Panc1 (cell line): ENCODE data around the gene OR4F15. TPM values are rescaled to one million over a fixed set of nuclear protein-coding genes. Genes with fewer than 3 reads are reported as not detected.

ENCODE experiments used
- ATAC-seq: fragments of 200-7000 bp; cut with Tn5 transposase; 2 replicates; pipeline ENCODE4 v1.9.1; 2020; ENCODE audit warnings: mild to moderate bottlenecking, moderate library complexity
- BruUV-seq: library from RNA; stranded (reverse); fragments of 400-500 nt; replicated peaks from 2 replicates; lab custom pipeline; 2021; lab: Mats Ljungman, UMichigan
- CTCF ChIA-PET: fragments of 300-600 bp; sonication (Branson Sonifier 250); formaldehyde crosslinking; loops from one replicate; lab custom pipeline; 2022; ENCODE audit warnings: antibody characterized with exemption; lab: Charles Lee
- POLR2A ChIA-PET: fragments of 300-600 bp; sonication (Branson Sonifier 250); formaldehyde crosslinking; loops from one replicate; lab custom pipeline; 2022; ENCODE audit warnings: antibody characterized with exemption; lab: Charles Lee
- DNase-seq: peaks from one replicate; pipeline ENCODE4 v3.0.0-alpha.2; 2010; ENCODE audit warnings: low read depth, low spot score
- H3K27ac ChIP-seq: 2 replicates; pipeline ENCODE4 v1.5.1; 2011; ENCODE audit warnings: mild to moderate bottlenecking, low read length, inconsistent platforms
- H3K27me3 ChIP-seq: fragments of 200-500 bp; sonication (Bioruptor generic); 2 replicates; pipeline ENCODE4 v1.6.0; 2014; ENCODE audit warnings: low read length, inconsistent platforms; ENCODE audit not compliant: control insufficient read depth, insufficient read depth
- H3K36me3 ChIP-seq: fragments of 200-500 bp; sonication (Bioruptor generic); 2 replicates; pipeline ENCODE4 v1.5.1; 2014; ENCODE audit warnings: inconsistent platforms, mild to moderate bottlenecking, low read length, moderate library complexity; ENCODE audit not compliant: control insufficient read depth, insufficient read depth
- H3K4me1 ChIP-seq: 2 replicates; pipeline ENCODE4 v1.5.1; 2011; ENCODE audit warnings: inconsistent platforms, mild to moderate bottlenecking, low read length, moderate library complexity; ENCODE audit not compliant: control insufficient read depth, insufficient read depth
- H3K4me3 ChIP-seq, 2 experiments: 2 replicates each; pipeline ENCODE4 v1.5.1; 2011 to 2012; ENCODE audit warnings: low read depth in 2 of 2, low read length in 2 of 2, mild to moderate bottlenecking in 2 of 2, inconsistent platforms in 1 of 2, moderate library complexity in 1 of 2
- H3K9me3 ChIP-seq: fragments of 200-500 bp; sonication (Bioruptor generic); 2 replicates; pipeline ENCODE4 v1.5.1; 2014; ENCODE audit warnings: low read depth, mild to moderate bottlenecking, inconsistent platforms, low read length, moderate library complexity; ENCODE audit not compliant: control insufficient read depth, insufficient read depth
- CTCF ChIP-seq: fragments of 450-650 bp; IDR thresholded peaks from 2 replicates; pipeline ENCODE4 v1.5.1; 2017; ENCODE audit warnings: mild to moderate bottlenecking
- POLR2AphosphoS5 ChIP-seq: IDR thresholded peaks from 2 replicates; pipeline ENCODE4 v1.6.1; 2012; ENCODE audit warnings: mild to moderate bottlenecking, low read depth, low read length, moderate library complexity
- REST ChIP-seq, 2 experiments: IDR thresholded peaks; 2 replicates each; pipeline ENCODE4 v1.6.1; 2011 to 2012; ENCODE audit warnings: low read depth in 2 of 2, control low read depth in 1 of 2, low read length in 1 of 2, mild to moderate bottlenecking in 1 of 2, moderate library complexity in 1 of 2; ENCODE audit not compliant: insufficient read depth in 1 of 2
- SIN3A ChIP-seq: IDR thresholded peaks from 2 replicates; pipeline ENCODE4 v1.6.1; 2012; ENCODE audit warnings: low read depth, mild to moderate bottlenecking, low read length, moderate library complexity, borderline replicate concordance; ENCODE audit not compliant: insufficient read depth
- TCF7L2 ChIP-seq: IDR thresholded peaks from 2 replicates; pipeline ENCODE4 v1.6.1; 2011; ENCODE audit warnings: mild to moderate bottlenecking, low read depth, low read length, inconsistent platforms
- in situ Hi-C: cut with HindIII; loops from 2 replicates; pipeline ENCODE4 v1.10.0; 2016; ENCODE audit warnings: low sequenced_read_pairs, low pct_unique_long_range_greater_than_20kb
- intact Hi-C: fragments of 100-400 bp; cut with micrococcal nuclease; formaldehyde crosslinking; loops from one replicate; pipeline ENCODE4 v1.10.0; 2022; ENCODE audit not compliant: unreplicated experiment
- total RNA-seq: library from RNA; stranded (reverse); gene quantifications from one replicate; pipeline ENCODE4 v1.2.1, GENCODE V29; 2021; ENCODE audit not compliant: unreplicated experiment

OR4F15 gene
- total RNA-seq, 1 experiment from 2014 or later = not detected

- POLR2A ChIA-PET = no interaction called here
- CTCF ChIA-PET = no interaction called here
- intact Hi-C loops (no loop called here), in situ Hi-C loops (no loop called here)
- Histone ChIP-seq H3K4me1 (no peaks in the 10 kb centered on the region), H3K27ac (no peak within 1 kb of the TSS), H3K36me3 (no peaks in the 10 kb centered on the region), H3K27me3 (peaks cover 4% of the 10 kb centered on the region; the same call in 1 of the 2 replicates), H3K4me3 (no peak within 1 kb of the TSS), H3K9me3 (no peaks in the 10 kb centered on the region)
- BruUV-seq = no TSS peak
- ATAC-seq (no peak), DNase-seq (no peak)
- no peak for TF ChIP-seq CTCF
- TF ChIP-seq POLR2AphosphoS5 = no peak
- no peak for TF ChIP-seq SIN3A
Observed at GRCh38 chr15:101803209-101803608, 8.8 kb upstream of the OR4F15 start, which contains the start of gene OR4F6. Gene OR4F6 (plus strand): TSS chr15:101803509. CDS start chr15:101805720, 2,211 bp downstream.

- in situ Hi-C loops (no loop called here), intact Hi-C loops (no loop called here)
- Histone ChIP-seq H3K4me1 (no peaks in the 10 kb centered on the region), H3K4me3 (no peak overlapping the region), H3K27ac (no peak overlapping the region), H3K36me3 (no peaks in the 10 kb centered on the region), H3K9me3 (no peaks in the 10 kb centered on the region), H3K27me3 (peaks cover 6% of the 10 kb centered on the region; the same call in 1 of the 2 replicates)
- no peak for TF ChIP-seq SIN3A
- CTCF ChIA-PET = no interaction called here
- no peak for DNase-seq
- POLR2A ChIA-PET = no interaction called here
- ATAC-seq = no peak
- no TSS peak for BruUV-seq
Observed at GRCh38 chr15:101803676-101804075, 8.3 kb upstream of the OR4F15 start.

- ATAC-seq (no peak), DNase-seq (no peak)
- BruUV-seq = no TSS peak
- in situ Hi-C loops = no loop called here
- H3K27ac ChIP-seq = no peak overlapping the region
- POLR2A ChIA-PET = no interaction called here
- intact Hi-C loops = no loop called here
- no peaks in the 10 kb centered on the region for H3K4me1 ChIP-seq
- H3K4me3 ChIP-seq = no peak overlapping the region
- peaks cover 4% of the 10 kb centered on the region; the same call in 1 of the 2 replicates for H3K27me3 ChIP-seq
- TF ChIP-seq CTCF (no peak), TCF7L2 (no peak), SIN3A (no peak), POLR2AphosphoS5 (no peak), REST (IDR thresholded peaks at IDR 0.05; ENCODE audit: insufficient read depth in 1 of 2, low read depth in 2 of 2, low read length in 1 of 2) (no peak)
- no peaks in the 10 kb centered on the region for H3K9me3 ChIP-seq
- CTCF ChIA-PET = no interaction called here
- H3K36me3 ChIP-seq = no peaks in the 10 kb centered on the region
Observed at GRCh38 chr15:101804375-101804774, 7.6 kb upstream of the OR4F15 start.
